SK-N-SH (cell line): ENCODE results near the gene BLID.

Experiments
- CHD2 ChIP-seq: fragments of 150-350 bp; IDR thresholded peaks from 2 replicates; pipeline ENCODE4 v1.6.1; 2018; ENCODE audit warnings: low read length; ENCODE audit not compliant: partially characterized antibody
- EP300 ChIP-seq, 2 experiments: IDR thresholded peaks; 2 replicates each; pipeline versions ENCODE4 v1.4.0 to v1.6.1; 2012; ENCODE audit warnings: borderline replicate concordance in 1 of 2, low read depth in 1 of 2, low read length in 1 of 2
- FOXJ3 ChIP-seq: sonication (generic); formaldehyde crosslinking; IDR thresholded peaks from 2 replicates; pipeline ENCODE4 v1.5.1; 2020; ENCODE audit warnings: mild to moderate bottlenecking, missing genetic modification reagents
- FOXM1 ChIP-seq: IDR thresholded peaks from 2 replicates; pipeline ENCODE4 v1.4.0; 2012; ENCODE audit warnings: low read depth, mild to moderate bottlenecking
- IRF3 ChIP-seq: fragments of 150-350 bp; IDR thresholded peaks from 2 replicates; pipeline ENCODE4 v1.6.1; 2016; ENCODE audit warnings: mild to moderate bottlenecking, low read depth, low read length
- JUND ChIP-seq: IDR thresholded peaks from 2 replicates; pipeline ENCODE4 v1.4.0; 2012
- MAX ChIP-seq: IDR thresholded peaks from 2 replicates; pipeline ENCODE4 v1.4.0; 2012; ENCODE audit warnings: low read depth
- RFX5 ChIP-seq: IDR thresholded peaks from 2 replicates; pipeline ENCODE4 v1.6.1; 2012; ENCODE audit warnings: mild to moderate bottlenecking, improper control_type of control experiment, low read length
- RXRA ChIP-seq: IDR thresholded peaks from 2 replicates; pipeline ENCODE4 v1.4.0; 2012; ENCODE audit warnings: low read depth, mild to moderate bottlenecking, borderline replicate concordance
- TAF1 ChIP-seq: IDR thresholded peaks from 2 replicates; pipeline ENCODE4 v1.6.1; 2012; ENCODE audit warnings: low read depth, mild to moderate bottlenecking, low read length, moderate library complexity, borderline replicate concordance
- TCF12 ChIP-seq: IDR thresholded peaks from 2 replicates; pipeline ENCODE4 v1.4.0; 2012
- TF ChIP-seq, protein P1 (sequence below): fragments of 200-600 bp; sonication (generic); IDR thresholded peaks from 2 replicates; pipeline ENCODE4 v1.6.1; 2017; ENCODE audit warnings: antibody characterized with exemption, mild to moderate bottlenecking, moderate library complexity

- TF ChIP-seq JUND (no peak), CHD2 (no peak), FOXJ3 (CRISPR knock-in tag) (no peak), EP300 (IDR thresholded peaks at IDR 0.05; ENCODE audit: borderline replicate concordance in 1 of 2, low read depth in 1 of 2, low read length in 1 of 2) (no peak), MAX (no peak), TCF12 (no peak), TAF1 (no peak), RFX5 (no peak), RXRA (no peak), FOXM1 (no peak), IRF3 (no peak)
- TF ChIP-seq, protein P1, sequence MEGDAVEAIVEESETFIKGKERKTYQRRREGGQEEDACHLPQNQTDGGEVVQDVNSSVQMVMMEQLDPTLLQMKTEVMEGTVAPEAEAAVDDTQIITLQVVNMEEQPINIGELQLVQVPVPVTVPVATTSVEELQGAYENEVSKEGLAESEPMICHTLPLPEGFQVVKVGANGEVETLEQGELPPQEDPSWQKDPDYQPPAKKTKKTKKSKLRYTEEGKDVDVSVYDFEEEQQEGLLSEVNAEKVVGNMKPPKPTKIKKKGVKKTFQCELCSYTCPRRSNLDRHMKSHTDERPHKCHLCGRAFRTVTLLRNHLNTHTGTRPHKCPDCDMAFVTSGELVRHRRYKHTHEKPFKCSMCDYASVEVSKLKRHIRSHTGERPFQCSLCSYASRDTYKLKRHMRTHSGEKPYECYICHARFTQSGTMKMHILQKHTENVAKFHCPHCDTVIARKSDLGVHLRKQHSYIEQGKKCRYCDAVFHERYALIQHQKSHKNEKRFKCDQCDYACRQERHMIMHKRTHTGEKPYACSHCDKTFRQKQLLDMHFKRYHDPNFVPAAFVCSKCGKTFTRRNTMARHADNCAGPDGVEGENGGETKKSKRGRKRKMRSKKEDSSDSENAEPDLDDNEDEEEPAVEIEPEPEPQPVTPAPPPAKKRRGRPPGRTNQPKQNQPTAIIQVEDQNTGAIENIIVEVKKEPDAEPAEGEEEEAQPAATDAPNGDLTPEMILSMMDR = no peak
Measured at GRCh38 chr11:122094836-122095235, 21.2 kb downstream of the BLID start.
